CD4-positive, alpha-beta T cell treated with Interleukin-15 for 4 hours (primary cell): ENCODE data around the gene SPO11.
A peak's percentile ranks its signal among the peaks of the same experiment; 100 is the strongest.

ENCODE experiments used
- DNase-seq: peaks from one replicate; pipeline ENCODE4 v3.0.0-alpha.2; 2020; ENCODE audit warnings: low spot score

SPO11 gene

GRCh38 chr20:57377350-57377749, 47.7 kb downstream of the SPO11 start:
- no peak for DNase-seq

- DNase-seq: no peak
These were observed 48.5 kb downstream of the SPO11 start for GRCh38 chr20:57378107-57378506.

GRCh38 chr20:57378646-57379262, 49.2 kb downstream of the SPO11 start:
- DNase-seq: no peak

- DNase-seq: no peak
These were observed 49.7 kb downstream of the SPO11 start for GRCh38 chr20:57379263-57379647.

- DNase-seq: no peak
These were observed 50.6 kb downstream of the SPO11 start for GRCh38 chr20:57380081-57380750.

GRCh38 chr20:57381596-57382503, 52.2 kb downstream of the SPO11 start:
- DNase-seq: peak; percentile 87

GRCh38 chr20:57382516-57382915, 52.9 kb downstream of the SPO11 start:
- DNase-seq: no peak

GRCh38 chr20:57383447-57384347, 54.1 kb downstream of the SPO11 start:
- no peak for DNase-seq

GRCh38 chr20:57384486-57384885, 54.9 kb downstream of the SPO11 start:
- no peak for DNase-seq

- DNase-seq: no peak
These were observed 55.6 kb downstream of the SPO11 start for GRCh38 chr20:57384953-57385761.

- DNase-seq: no peak
These were observed 56.3 kb downstream of the SPO11 start for GRCh38 chr20:57385940-57386339.

- DNase-seq: no peak
These were observed 57.2 kb downstream of the SPO11 start for GRCh38 chr20:57386762-57387161.

GRCh38 chr20:57387463-57387862, 57.9 kb downstream of the SPO11 start:
- no peak for DNase-seq

- no peak for DNase-seq
These were observed 58.4 kb downstream of the SPO11 start for GRCh38 chr20:57387945-57388371.

- peak; percentile 54 for DNase-seq
These were observed 59.5 kb downstream of the SPO11 start for GRCh38 chr20:57388953-57389694.

GRCh38 chr20:57389695-57390603, 60.3 kb downstream of the SPO11 start:
- DNase-seq: peak; percentile 41

- DNase-seq: peak; percentile 67
These were observed 61.2 kb downstream of the SPO11 start, which contains the start of gene RBM38 for GRCh38 chr20:57390604-57391438. Gene RBM38 (plus strand): TSS chr20:57391396. CDS start chr20:57391582, 186 bp downstream.
